GM12891 (cell line): ENCODE results near the gene AK8.
"Not testable (repeated sequence)": the region's sequence is repeated elsewhere in the genome, so short reads cannot be mapped to it uniquely, and the experiment has no call there.

Experiments used
- PAX5 ChIP-seq: IDR thresholded peaks from 2 replicates; pipeline ENCODE4 v1.6.1; 2011; ENCODE audit warnings: low read length, moderate library complexity, mild to moderate bottlenecking; ENCODE audit not compliant: insufficient read depth, severe bottlenecking
- POLR2A ChIP-seq: IDR thresholded peaks from 2 replicates; pipeline ENCODE4 v1.6.1; 2011; ENCODE audit warnings: low read depth, low read length, control low read depth
- POLR2AphosphoS5 ChIP-seq: IDR thresholded peaks from 2 replicates; pipeline ENCODE4 v1.6.1; 2011; ENCODE audit warnings: low read depth, low read length, control low read depth
- POU2F2 ChIP-seq: IDR thresholded peaks from 2 replicates; pipeline ENCODE4 v1.6.1; 2011; ENCODE audit warnings: low read depth, mild to moderate bottlenecking, control low read depth, low read length, moderate library complexity
- SPI1 ChIP-seq: IDR thresholded peaks from 2 replicates; pipeline ENCODE4 v1.6.1; 2011; ENCODE audit warnings: low read depth, low read length, control low read depth
- TAF1 ChIP-seq: IDR thresholded peaks from 2 replicates; pipeline ENCODE4 v1.6.1; 2011; ENCODE audit warnings: low read depth, low read length, control low read depth

GRCh38 chr9:132718381-132718928, 159.6 kb downstream of the AK8 start:
- not testable (repeated sequence) for TF ChIP-seq PAX5, POLR2A, POLR2AphosphoS5, SPI1, TAF1, POU2F2
